SK-N-MC (cell line): ENCODE measurements around the gene SHISAL1.

Experiments
- EZH2 ChIP-seq: fragments of 200-600 bp; sonication (generic); IDR thresholded peaks from one replicate; pipeline ENCODE4 v1.6.1; 2017; ENCODE audit warnings: antibody characterized with exemption
- POLR2AphosphoS5 ChIP-seq: IDR thresholded peaks from 2 replicates; pipeline ENCODE4 v1.6.1; 2012; ENCODE audit warnings: mild to moderate bottlenecking, low read depth, low read length, borderline replicate concordance

DNA sequence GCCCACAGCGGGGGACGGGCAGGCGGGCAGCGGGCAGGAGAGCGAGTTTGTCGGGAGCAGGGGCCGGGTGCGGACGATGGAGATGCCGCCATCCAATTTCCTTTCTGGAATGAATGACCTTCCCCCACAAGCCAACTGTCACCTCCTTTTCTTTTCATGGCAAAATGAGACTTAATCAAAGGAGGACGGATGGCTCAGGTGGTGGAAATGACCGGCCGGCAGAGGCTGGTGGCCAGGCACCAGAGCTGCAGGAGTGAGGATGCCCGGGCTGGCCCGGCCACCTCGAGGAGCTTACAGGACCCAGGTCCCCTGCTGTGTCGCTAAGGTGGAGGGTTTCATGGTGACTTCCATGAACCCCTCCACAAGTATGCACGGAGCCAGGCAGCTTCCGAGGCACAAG, 11.7 kb downstream of the SHISAL1 start:
- no peak for TF ChIP-seq EZH2
- no peak for TF ChIP-seq POLR2AphosphoS5
